CD4-positive, alpha-beta T cell treated with Interleukin-1 beta for 1 hour (primary cell): ENCODE results near the gene INF2.
"Not testable (repeated sequence)": the region's sequence is repeated elsewhere in the genome, so short reads cannot be mapped to it uniquely, and the experiment has no call there.

Experiments
- DNase-seq, 2 donors: peaks; one replicate each; pipeline ENCODE4 v3.0.0-alpha.2; 2020 to 2022

Gene INF2

DNA sequence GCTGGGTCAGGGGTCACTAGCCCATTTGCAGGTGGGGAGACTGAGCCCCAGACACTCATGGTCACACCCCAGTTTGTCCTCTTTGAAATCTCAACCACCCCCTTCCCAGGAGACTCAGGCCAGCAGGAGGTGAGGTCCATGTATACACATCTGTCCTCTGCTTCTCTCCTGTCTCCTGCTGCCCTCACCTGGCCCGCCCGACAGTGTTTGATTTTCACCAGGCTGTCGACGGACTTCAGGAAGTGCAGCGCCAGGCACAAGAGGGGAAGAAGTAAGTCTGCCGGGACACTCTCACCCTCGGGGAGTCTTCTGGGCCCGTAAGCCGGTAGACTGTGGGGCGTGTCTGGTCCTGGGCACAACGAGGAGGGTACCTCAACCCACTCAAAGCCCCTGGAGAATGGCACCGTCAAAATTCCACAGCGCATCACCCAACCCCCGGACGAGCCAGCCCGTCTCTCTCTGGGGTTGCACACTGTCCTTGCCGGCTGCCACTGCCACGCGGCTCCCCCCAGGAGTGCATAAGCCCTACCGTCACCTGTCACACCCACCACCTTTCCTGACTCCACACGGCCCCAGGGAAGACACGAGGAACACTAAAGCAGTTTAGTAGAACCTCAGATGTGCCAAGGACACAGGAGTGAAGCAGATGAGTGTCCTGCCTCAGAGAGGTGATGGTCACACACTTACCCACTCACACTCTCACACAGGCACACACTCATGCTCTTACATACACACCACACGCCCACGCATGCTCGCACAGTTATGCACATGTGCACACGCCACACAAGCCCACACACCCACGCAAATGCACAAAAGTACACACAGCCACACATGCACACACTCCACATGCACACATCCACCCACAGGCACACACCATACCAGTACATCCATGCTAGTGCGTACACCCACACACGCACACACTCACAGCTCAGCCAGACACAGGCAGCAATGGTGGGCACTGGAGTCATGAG, 50.4 kb downstream of the INF2 start:
- no peak for DNase-seq

DNA sequence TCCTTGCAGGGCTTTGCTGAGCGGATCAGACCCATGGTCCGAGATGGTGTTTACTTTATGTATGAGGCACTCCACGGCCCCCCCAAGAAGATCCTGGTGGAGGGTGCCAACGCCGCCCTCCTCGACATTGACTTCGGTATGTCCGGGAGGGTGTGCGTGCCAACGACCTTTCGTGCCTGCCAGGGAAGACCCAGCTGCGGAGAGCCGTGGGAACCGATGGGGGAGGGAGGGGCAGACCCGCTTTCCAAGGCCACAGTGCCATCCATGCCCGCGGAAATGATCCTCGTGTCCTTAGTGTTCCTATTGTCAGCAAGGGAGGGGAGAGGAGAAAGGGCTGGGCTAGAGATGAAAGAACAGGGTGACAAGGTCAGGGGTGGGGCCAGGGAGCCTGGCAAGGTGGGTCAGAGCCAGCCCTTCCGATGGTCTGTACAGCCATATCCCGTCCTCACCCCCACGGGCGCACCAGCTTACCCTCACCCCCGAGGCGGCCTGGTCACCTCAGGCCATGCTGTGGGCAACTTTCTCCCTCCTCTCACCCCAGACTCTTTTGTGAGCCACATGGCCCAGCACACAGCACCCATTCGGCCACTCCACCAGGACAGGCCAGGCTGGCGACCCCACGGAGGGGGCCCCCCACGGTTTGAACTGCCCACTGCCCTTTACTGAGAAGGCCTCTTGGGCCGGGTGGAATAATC, 51.8 kb downstream of the INF2 start:
- no peak for DNase-seq

DNA sequence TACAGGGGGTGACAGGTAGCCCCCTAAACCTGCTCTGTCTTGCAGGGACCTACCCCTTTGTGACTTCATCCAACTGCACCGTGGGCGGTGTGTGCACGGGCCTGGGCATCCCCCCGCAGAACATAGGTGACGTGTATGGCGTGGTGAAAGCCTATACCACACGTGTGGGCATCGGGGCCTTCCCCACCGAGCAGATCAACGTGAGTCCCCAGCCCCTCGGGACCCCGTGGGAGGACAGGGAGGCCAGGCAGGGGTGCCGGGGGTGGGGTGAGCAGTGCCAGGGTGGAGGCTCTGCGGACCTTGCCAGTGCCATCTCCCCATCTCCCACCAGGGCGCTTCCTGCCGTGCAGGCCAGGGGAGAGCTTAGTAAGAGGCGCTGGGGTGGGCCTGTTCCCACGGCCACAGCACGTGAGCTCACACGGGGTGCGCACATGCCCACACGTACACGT, 52.4 kb downstream of the INF2 start:
- DNase-seq = no peak

GRCh38 chr14:104742586-104743455, 53.4 kb downstream of the INF2 start:
- DNase-seq = no peak

GRCh38 chr14:104743461-104744380, 54.3 kb downstream of the INF2 start:
- no peak for DNase-seq

- DNase-seq = no peak
Measured at GRCh38 chr14:104744484-104744883, 55.1 kb downstream of the INF2 start.

DNA sequence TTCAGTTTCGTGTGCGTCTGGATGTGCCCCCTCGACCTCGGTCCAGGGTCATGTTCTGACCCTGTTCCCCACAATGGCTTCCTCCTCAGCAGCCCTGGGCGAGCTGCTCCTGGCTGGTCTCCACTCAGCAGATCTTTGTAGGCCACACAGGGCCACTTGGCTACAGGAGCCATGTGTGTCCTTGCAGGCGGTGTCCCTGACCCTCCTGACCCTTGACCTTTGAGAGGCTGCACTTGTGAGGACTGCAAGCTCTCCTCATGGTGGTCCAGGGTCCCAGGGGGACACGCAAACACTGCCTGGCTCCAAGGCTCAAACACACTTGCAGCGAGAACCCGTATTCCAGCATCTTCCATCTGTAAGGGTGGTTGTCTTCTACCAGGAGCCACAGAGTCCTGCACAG, 56.0 kb downstream of the INF2 start:
- DNase-seq = no peak

DNA sequence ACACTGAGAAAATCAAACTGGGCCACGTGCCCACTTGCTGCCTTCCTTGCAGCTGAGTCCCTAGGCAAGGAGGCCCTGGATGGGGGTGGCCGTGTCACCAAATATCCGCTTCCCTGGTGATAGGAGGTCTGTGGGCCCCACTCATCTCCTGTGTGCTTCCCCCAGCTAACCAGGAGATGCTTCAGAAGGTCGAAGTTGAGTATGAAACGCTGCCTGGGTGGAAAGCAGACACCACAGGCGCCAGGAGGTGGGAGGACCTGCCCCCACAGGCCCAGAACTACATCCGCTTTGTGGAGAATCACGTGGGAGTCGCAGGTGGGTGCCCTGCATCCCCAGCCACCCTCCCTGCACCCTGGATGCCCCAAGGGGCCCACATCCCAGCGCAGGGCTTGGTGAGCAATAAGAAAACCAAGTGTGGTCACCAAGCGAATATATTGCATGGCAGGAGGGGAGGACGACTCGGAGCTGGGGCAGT, 56.7 kb downstream of the INF2 start:
- no peak for DNase-seq

GRCh38 chr14:104746934-104747481, 57.6 kb downstream of the INF2 start:
- no peak for DNase-seq

DNA sequence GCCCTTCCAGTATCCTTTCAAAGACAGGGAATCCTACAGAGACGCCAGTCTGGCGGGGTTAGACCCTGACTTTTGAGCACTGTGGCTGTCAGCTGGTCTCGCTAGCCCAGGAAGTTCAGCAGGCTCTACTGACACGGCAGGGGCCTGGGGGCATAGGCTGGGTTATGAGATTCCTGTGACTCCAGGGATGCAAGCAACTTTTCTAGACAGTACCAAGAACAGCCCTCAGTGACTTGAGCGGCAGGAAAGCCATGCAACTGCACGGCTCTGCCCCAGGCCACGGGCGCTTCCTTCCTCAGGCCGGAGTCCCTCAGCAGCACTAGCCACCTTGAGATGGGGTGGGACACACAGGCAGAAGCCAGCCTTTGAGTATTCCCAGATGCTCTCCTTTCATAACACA, 58.5 kb downstream of the INF2 start:
- DNase-seq = no peak

GRCh38 chr14:104749111-104749649, 59.8 kb downstream of the INF2 start:
- DNase-seq = no peak

GRCh38 chr14:104750056-104750752, 60.8 kb downstream of the INF2 start:
- DNase-seq = no peak

GRCh38 chr14:104750753-104751057, 61.3 kb downstream of the INF2 start:
- DNase-seq = not testable (repeated sequence)

DNA sequence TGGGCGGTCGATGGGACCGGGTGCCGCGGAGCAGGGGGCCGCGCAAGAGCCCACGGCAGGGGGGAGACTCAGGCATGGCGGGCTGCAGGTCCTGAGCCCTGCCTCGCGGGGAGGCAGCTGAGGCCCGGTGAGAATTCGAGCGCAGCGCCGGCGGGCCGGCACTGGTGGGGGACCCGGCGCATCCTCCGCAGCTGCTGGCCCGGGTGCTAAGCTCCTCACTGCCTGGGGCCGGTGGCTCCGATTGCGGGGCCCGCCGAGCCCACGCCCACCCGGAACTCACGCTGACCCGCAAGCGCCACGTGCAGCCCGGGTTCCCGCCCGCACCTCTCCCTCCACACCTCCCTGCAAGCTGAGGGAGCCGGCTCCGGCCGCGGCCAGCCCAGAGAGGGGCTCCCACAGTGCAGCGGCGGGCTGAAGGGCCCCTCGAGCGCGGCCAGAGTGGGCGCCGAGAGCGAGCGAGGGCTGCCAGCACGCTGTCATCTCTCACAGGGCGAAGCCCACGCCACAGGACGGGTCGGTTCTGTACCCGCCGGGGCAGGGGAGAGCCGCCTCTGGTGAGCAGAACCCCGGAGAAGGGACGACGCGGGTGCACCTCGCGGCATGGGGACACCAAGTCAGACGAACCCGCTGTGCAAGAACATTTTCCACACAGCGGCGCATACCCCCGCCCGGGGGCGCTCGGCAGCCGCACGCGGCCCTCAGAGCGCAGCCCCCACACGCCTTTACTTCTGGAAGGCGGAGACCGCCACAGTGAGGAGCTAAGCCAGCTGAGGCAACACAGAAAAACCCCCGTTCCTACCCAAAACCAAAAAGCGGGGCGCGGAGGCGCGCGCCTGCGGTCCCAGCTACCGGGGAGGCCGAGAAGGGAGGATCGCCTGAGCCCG, 62.4 kb downstream of the INF2 start:
- DNase-seq = peak in 1 of 2 donors; percentile 13

DNA sequence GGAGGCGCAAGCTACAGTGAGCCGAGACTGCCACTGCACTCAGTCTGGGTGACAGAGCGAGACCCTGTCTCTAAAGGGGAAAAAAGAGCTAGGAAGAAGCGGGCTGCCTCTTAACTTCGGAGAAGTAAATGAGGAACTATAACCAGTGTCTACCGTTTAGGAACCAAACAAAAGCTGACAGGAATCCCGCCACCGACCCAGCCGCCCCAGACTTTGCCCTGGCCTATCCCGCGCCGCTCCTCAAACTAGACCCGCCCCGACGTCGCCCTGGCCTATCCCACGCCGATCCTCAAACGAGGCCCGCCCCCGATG, 63.0 kb downstream of the INF2 start:
- no peak for DNase-seq

GRCh38 chr14:104752735-104753527, 63.5 kb downstream of the INF2 start, which contains the start of gene SIVA1:
Gene SIVA1, plus strand, starts transcription at chr14:104753147. Its CDS starts 55 bp downstream, at chr14:104753202.
- DNase-seq = peak; percentile 99 to 100

GRCh38 chr14:104753528-104754212, 64.3 kb downstream of the INF2 start:
- no peak for DNase-seq

DNA sequence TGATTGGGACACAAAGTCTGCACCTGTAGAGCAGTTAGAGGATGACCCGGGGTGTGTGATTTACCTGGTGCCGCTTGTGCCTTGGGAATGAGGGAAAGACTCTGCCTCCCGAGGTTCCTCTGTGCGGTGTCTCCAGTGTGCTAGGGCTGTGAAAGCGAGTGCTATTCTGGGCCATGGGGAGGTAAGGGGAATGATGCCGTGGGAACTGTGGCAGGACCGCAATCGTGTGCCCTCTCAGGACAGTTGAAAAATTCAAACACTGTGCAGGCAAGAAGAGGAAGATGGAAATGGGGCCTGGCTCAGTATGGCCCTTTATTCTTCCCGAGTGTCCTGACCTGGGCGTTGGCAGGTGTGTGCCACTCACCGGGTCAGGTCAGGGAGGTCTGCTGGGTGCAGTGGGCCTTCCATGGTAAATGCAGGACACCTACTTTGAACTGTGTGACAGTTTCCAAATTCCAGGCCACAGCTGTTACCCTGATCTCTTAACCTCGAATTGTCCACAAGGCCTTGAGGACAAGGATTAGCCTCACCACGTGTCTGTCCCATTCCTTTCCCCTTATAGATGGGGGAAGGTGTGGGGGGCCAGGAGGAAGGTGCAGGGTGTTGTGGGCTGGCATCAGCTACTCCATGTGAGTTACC, 64.9 kb downstream of the INF2 start:
- DNase-seq = no peak
